Loucy (cell line): ENCODE results near the gene TPM1.

ENCODE experiments used
- H2AFZ ChIP-seq: fragments of 200-600 bp; sonication (generic); 2 replicates; pipeline ENCODE4 v1.6.0; 2016; ENCODE audit warnings: antibody characterized with exemption, mild to moderate bottlenecking, low read length, moderate library complexity
- H3F3A ChIP-seq: fragments of 200-600 bp; 2 replicates; pipeline ENCODE4 v1.6.0; 2016; ENCODE audit warnings: antibody characterized with exemption, low read depth, mild to moderate bottlenecking
- H3K27me3 ChIP-seq: fragments of 200-600 bp; sonication (generic); 2 replicates; pipeline ENCODE4 v1.6.1; 2014; ENCODE audit warnings: low read length, mild to moderate bottlenecking; ENCODE audit not compliant: insufficient read depth, poor library complexity, severe bottlenecking
- H3K36me3 ChIP-seq: fragments of 200-600 bp; sonication (generic); 2 replicates; pipeline ENCODE4 v1.6.1; 2016; ENCODE audit warnings: low read length; ENCODE audit not compliant: insufficient read depth
- H3K4me1 ChIP-seq: fragments of 200-600 bp; sonication (generic); 2 replicates; pipeline ENCODE4 v1.5.1; 2014; ENCODE audit warnings: low read length, mild to moderate bottlenecking; ENCODE audit not compliant: insufficient read depth, poor library complexity, severe bottlenecking
- H3K4me2 ChIP-seq: fragments of 200-600 bp; sonication (generic); 2 replicates; pipeline ENCODE4 v1.6.0; 2014; ENCODE audit warnings: antibody characterized with exemption, low read length, low read depth, mild to moderate bottlenecking; ENCODE audit not compliant: poor library complexity, severe bottlenecking
- H3K4me3 ChIP-seq: fragments of 200-600 bp; sonication (generic); 2 replicates; pipeline ENCODE4 v1.5.1; 2014; ENCODE audit warnings: low read length, mild to moderate bottlenecking, mixed read lengths; ENCODE audit not compliant: poor library complexity, severe bottlenecking
- H3K79me2 ChIP-seq: fragments of 200-600 bp; sonication (generic); 2 replicates; pipeline ENCODE4 v1.6.1; 2014; ENCODE audit warnings: low read length; ENCODE audit not compliant: insufficient read depth
- H3K9ac ChIP-seq: fragments of 200-600 bp; sonication (generic); 2 replicates; pipeline ENCODE4 v1.6.0; 2014; ENCODE audit warnings: mild to moderate bottlenecking, low read depth, low read length, moderate library complexity; ENCODE audit not compliant: poor library complexity, severe bottlenecking
- H3K9me2 ChIP-seq: fragments of 200-600 bp; sonication (generic); replicated peaks from 2 replicates; pipeline ENCODE4 v1.6.1; 2016; ENCODE audit warnings: low read depth, low read length, mixed read lengths
- H3K9me3 ChIP-seq: fragments of 200-600 bp; sonication (generic); 2 replicates; pipeline ENCODE4 v1.6.1; 2014; ENCODE audit warnings: mild to moderate bottlenecking, antibody characterized with exemption, low read length, low read depth; ENCODE audit not compliant: insufficient read depth
- H4K20me1 ChIP-seq: fragments of 200-600 bp; sonication (generic); 2 replicates; pipeline ENCODE4 v1.6.0; 2014; ENCODE audit warnings: antibody characterized with exemption, low read length, mild to moderate bottlenecking; ENCODE audit not compliant: insufficient read depth, poor library complexity, severe bottlenecking
- EZH2phosphoT487 ChIP-seq: fragments of 200-600 bp; IDR thresholded peaks from 2 replicates; pipeline ENCODE4 v1.6.1; 2018; ENCODE audit warnings: antibody characterized with exemption, mild to moderate bottlenecking, moderate library complexity, borderline replicate concordance
- TF ChIP-seq, protein P1 (sequence below): fragments of 200-600 bp; sonication (generic); conservative IDR thresholded peaks from 2 replicates; pipeline ENCODE4 v1.5.1; 2014; ENCODE audit warnings: mild to moderate bottlenecking, antibody characterized with exemption, low read length

Gene TPM1

GRCh38 chr15:63067306-63067705 lies 24.8 kb downstream of the TPM1 start:
- H3F3A ChIP-seq = peaks cover 15% of the 10 kb centered on the region; the same call in 1 of the 2 replicates

DNA sequence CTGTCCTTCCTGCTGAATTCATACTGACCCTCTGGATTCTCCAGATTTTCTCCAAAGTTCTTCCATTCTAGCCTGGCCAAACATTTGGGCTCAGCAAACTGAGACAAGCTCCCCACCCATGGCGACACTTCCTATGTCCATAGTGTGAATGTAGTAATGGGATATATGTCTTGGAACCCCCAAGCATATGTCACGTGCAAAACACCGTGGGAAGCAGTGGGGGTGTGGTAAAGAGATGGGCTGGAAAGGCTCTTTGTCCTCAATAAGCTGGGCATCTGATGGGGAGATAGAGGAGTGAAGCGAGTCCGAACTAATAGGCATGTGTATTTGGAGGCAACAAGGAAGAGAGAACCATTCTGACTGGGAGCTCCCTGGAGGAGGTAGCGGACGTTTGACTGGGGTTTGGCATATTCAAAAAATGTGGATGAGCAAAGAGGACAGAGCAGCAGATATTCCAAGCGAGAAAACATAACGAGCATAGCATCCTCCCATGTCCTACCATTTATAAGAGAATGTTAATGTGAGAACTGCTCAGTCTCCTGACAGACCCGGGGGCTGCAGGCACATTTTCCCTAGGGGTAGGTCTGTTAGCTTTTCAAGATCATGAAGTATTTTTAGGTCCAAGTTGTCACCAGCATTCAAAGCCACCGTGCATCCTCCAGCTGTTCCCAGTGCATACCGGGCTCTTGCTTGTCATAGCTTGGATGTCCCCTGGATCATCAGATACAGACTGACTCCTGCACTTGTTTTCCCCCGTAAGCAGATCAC lies 25.6 kb downstream of the TPM1 start:
- Histone ChIP-seq H2AFZ (no peak overlapping the region), H3K36me3 (peaks cover 21% of the 10 kb centered on the region; the same call in 1 of the 2 replicates), H4K20me1 (no peaks in the 10 kb centered on the region), H3K9me3 (no peaks in the 10 kb centered on the region), H3K9ac (no peak overlapping the region), H3K79me2 (no peaks in the 10 kb centered on the region), H3K4me3 (no peak overlapping the region), H3F3A (peaks cover 7% of the 10 kb centered on the region; the same call in 1 of the 2 replicates), H3K27me3 (no peaks in the 10 kb centered on the region), H3K4me1 (peaks cover 21% of the 10 kb centered on the region), H3K4me2 (no peak overlapping the region), H3K9me2 (no peaks in the 10 kb centered on the region)
- TF ChIP-seq, protein P1, sequence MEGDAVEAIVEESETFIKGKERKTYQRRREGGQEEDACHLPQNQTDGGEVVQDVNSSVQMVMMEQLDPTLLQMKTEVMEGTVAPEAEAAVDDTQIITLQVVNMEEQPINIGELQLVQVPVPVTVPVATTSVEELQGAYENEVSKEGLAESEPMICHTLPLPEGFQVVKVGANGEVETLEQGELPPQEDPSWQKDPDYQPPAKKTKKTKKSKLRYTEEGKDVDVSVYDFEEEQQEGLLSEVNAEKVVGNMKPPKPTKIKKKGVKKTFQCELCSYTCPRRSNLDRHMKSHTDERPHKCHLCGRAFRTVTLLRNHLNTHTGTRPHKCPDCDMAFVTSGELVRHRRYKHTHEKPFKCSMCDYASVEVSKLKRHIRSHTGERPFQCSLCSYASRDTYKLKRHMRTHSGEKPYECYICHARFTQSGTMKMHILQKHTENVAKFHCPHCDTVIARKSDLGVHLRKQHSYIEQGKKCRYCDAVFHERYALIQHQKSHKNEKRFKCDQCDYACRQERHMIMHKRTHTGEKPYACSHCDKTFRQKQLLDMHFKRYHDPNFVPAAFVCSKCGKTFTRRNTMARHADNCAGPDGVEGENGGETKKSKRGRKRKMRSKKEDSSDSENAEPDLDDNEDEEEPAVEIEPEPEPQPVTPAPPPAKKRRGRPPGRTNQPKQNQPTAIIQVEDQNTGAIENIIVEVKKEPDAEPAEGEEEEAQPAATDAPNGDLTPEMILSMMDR = no peak
- TF ChIP-seq EZH2phosphoT487 = no peak

More at GRCh38 chr15:63067306-63067705, 24.8 kb downstream of the TPM1 start:
- Histone ChIP-seq H3K27me3 (no peaks in the 10 kb centered on the region), H3K36me3 (peaks cover 24% of the 10 kb centered on the region; the same call in 1 of the 2 replicates), H3K79me2 (no peaks in the 10 kb centered on the region), H3K9me2 (no peaks in the 10 kb centered on the region), H3K4me3 (no peak overlapping the region), H3K9me3 (no peaks in the 10 kb centered on the region), H4K20me1 (no peaks in the 10 kb centered on the region), H3K4me1 (peaks cover 29% of the 10 kb centered on the region), H3K4me2 (no peak overlapping the region), H3K9ac (no peak overlapping the region), H2AFZ (no peak overlapping the region)
- no peak for TF ChIP-seq EZH2phosphoT487
- TF ChIP-seq, protein P1 = no peak

- no peaks in the 10 kb centered on the region for H3K27me3 ChIP-seq
- no peak overlapping the region for H2AFZ ChIP-seq
- no peaks in the 10 kb centered on the region for H3K79me2 ChIP-seq
- no peaks in the 10 kb centered on the region for H3K9me2 ChIP-seq
- H3K4me2 ChIP-seq = no peak overlapping the region
- H3K9me3 ChIP-seq = no peaks in the 10 kb centered on the region
- H3F3A ChIP-seq = no peaks in the 10 kb centered on the region
- no peaks in the 10 kb centered on the region for H4K20me1 ChIP-seq
- no peak overlapping the region for H3K9ac ChIP-seq
- TF ChIP-seq, protein P1 = no peak
- TF ChIP-seq EZH2phosphoT487 = no peak
- H3K4me3 ChIP-seq = no peak overlapping the region
- peaks cover 14% of the 10 kb centered on the region; the same call in 1 of the 2 replicates for H3K36me3 ChIP-seq
- H3K4me1 ChIP-seq = peaks cover 8% of the 10 kb centered on the region
Observed at GRCh38 chr15:63069616-63070090, 27.1 kb downstream of the TPM1 start.
